ENCODE results near the gene PPP2R2B.

- TF ChIP-seq CTCF (IDR thresholded peaks at IDR 0.05), result no peak
- no peak for TF ChIP-seq POLR2A (IDR thresholded peaks at IDR 0.05)
Observed at GRCh38 chr5:146589028-146589345, 289.6 kb downstream of the PPP2R2B start.

Data from testis (tissue), 2 donors.